ENCODE measurements around the gene SPAG7. TPM values are rescaled to one million over a fixed set of nuclear protein-coding genes. Genes with fewer than 3 reads are reported as not detected.

Gene SPAG7
- total RNA-seq = 64.8 TPM
- long read RNA-seq, transcript SPAG7-201 (7 exons, 1,058 nt) = major isoform, 40 of 47 reads
- long read RNA-seq, partial matches to known transcripts = 0 of 47 reads
- long read RNA-seq, other reads (novel, unspliced or antisense) = 5 of 47 reads

GRCh38 chr17:4967539-4968485, at the start of gene SPAG7:
SPAG7 (minus strand) TSS chr17:4967817; CDS start chr17:4967804, 13 bp downstream.
- intact Hi-C loops (cut with DNase I) = no loop called here
- H3K4me1 ChIP-seq = peaks cover 25% of the 10 kb centered on the region
- peak; percentile 96 for DNase-seq
- TF ChIP-seq, protein P1, sequence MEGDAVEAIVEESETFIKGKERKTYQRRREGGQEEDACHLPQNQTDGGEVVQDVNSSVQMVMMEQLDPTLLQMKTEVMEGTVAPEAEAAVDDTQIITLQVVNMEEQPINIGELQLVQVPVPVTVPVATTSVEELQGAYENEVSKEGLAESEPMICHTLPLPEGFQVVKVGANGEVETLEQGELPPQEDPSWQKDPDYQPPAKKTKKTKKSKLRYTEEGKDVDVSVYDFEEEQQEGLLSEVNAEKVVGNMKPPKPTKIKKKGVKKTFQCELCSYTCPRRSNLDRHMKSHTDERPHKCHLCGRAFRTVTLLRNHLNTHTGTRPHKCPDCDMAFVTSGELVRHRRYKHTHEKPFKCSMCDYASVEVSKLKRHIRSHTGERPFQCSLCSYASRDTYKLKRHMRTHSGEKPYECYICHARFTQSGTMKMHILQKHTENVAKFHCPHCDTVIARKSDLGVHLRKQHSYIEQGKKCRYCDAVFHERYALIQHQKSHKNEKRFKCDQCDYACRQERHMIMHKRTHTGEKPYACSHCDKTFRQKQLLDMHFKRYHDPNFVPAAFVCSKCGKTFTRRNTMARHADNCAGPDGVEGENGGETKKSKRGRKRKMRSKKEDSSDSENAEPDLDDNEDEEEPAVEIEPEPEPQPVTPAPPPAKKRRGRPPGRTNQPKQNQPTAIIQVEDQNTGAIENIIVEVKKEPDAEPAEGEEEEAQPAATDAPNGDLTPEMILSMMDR (IDR thresholded peaks at IDR 0.05) = no peak
- H3K27me3 ChIP-seq = no peaks in the 10 kb centered on the region
- H3K4me3 ChIP-seq = peak within 1 kb of the TSS; percentile 71
- no peaks in the 10 kb centered on the region for H3K9me3 ChIP-seq
- H3K27ac ChIP-seq = peak within 1 kb of the TSS; percentile 96
- H3K36me3 ChIP-seq = peaks cover 23% of the 10 kb centered on the region
- ATAC-seq = peak; percentile 87

DNA sequence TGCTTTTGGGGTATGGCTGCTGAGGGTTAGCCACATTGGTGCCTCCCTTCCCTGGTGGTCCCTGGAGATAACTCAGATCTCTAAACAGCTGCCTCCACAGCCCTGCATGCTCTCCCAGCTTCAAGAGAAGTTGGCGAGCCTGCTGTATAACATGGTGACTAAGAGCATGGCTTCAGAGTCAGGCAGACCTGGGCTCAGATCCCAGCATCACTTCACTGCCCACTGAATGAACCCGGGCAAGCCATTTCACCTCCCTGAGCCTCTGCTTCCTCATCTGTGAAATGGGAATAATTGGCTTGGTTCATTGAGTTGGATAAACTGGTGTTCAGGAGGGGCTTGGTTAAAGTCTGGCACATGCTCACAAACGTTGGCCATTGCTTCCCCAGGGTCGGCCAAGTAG, 46.7 kb upstream of the SPAG7 start:
- no peaks in the 10 kb centered on the region for H3K4me1 ChIP-seq
- intact Hi-C loops (cut with DNase I) = no loop called here
- no peaks in the 10 kb centered on the region for H3K9me3 ChIP-seq
- H3K4me3 ChIP-seq = no peak overlapping the region
- TF ChIP-seq, protein P1 (IDR thresholded peaks at IDR 0.05) = no peak
- DNase-seq = no peak
- ATAC-seq = no peak
- H3K36me3 ChIP-seq = peaks cover 92% of the 10 kb centered on the region
- H3K27ac ChIP-seq = no peak overlapping the region
- H3K27me3 ChIP-seq = no peaks in the 10 kb centered on the region

DNA sequence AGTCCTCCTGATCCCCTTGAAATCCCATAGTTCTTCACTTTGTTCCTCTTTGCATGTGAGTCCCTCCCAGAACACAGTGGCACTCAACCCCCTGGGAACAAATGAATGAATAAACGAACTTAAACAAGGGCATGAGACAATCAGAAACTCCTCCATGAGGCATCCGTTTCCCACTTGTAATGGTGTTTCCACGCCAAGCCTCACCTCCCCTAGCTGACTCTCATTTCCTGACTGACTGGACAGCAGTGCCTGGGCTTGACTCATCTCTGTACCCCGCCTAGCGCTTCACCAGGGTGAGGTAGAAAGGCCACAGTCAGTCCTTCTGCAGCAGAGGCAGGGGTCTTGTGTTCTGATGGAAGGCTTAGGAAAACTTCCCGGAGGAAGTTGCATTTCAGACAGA, 44.3 kb upstream of the SPAG7 start:
- peaks cover 95% of the 10 kb centered on the region for H3K36me3 ChIP-seq
- H3K4me3 ChIP-seq = no peak overlapping the region
- intact Hi-C loops (cut with DNase I) = no loop called here
- no peak for DNase-seq
- TF ChIP-seq, protein P1 (IDR thresholded peaks at IDR 0.05) = no peak
- no peak for ATAC-seq
- H3K27me3 ChIP-seq = no peaks in the 10 kb centered on the region
- no peaks in the 10 kb centered on the region for H3K9me3 ChIP-seq
- no peak overlapping the region for H3K27ac ChIP-seq
- no peaks in the 10 kb centered on the region for H3K4me1 ChIP-seq

DNA sequence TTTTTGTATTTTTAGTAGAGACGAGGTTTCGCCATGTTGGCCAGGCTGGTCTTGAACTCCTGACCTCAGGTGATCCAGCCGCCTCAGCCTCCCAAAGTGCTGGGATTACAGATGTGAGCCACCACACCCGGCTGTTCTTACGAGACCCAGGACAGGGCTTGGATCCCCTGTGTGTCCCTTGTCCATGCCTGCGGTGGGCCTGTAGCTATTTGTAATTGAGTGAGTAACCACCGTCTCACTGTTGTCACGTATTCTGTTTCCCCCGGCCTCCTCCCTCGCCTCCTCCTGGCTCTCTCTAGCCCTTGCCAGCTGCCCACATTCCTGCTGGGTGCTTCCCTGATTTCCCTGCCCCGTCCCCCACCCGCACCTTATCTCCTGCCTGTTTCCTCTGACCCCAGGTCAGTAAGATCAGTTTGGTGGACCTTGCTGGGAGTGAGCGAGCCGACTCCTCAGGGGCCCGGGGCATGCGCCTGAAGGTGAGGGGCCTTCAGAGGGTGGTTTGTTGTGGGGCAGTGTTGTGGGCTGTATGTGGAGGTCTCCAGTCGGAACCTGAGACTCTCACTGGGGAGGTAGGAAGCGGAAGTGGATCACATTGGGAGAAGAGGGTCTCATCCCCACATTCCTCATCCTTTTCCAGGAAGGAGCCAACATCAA, 35.7 kb upstream of the SPAG7 start:
- Histone ChIP-seq H3K4me3 (no peak overlapping the region), H3K4me1 (peaks cover 17% of the 10 kb centered on the region), H3K27ac (no peak overlapping the region), H3K27me3 (no peaks in the 10 kb centered on the region), H3K36me3 (peaks cover 78% of the 10 kb centered on the region), H3K9me3 (no peaks in the 10 kb centered on the region)
- TF ChIP-seq, protein P1 (IDR thresholded peaks at IDR 0.05) = no peak
- intact Hi-C loops (cut with DNase I) = no loop called here
- ATAC-seq (no peak), DNase-seq (no peak)

DNA sequence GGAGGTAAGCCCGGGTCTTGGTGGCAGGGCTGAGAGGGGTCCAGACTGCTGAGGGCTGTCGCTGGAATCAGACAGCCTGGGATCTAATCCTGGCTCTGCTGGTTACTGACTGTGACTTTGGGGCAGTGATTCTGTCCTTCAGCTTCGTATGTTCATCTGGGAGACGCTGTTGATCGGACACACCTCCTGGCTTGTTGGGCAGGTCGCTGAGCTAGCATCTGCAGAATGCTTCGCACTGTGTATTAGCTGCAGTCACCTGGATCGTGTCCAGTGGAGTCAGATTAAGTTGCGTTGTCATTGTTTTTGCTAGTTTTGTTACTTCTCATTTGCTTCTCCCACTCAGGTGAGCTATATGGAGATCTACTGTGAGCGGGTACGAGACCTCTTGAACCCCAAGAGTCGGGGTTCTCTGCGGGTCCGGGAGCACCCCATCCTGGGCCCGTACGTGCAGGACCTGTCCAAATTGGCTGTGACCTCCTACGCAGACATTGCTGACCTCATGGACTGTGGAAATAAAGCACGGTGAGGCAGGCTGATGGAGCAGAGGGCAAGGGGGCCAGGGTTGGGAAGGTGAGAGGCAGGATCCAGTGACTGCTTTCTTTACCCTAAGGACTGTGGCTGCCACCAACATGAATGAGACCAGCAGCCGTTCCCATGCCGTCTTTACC, 34.6 kb upstream of the SPAG7 start:
- ATAC-seq = no peak
- H3K9me3 ChIP-seq = no peaks in the 10 kb centered on the region
- intact Hi-C loops (cut with DNase I) = no loop called here

More for the DNA sequence above, 34.6 kb upstream of the SPAG7 start:
- H3K4me3 ChIP-seq = no peak overlapping the region
- TF ChIP-seq, protein P1 (IDR thresholded peaks at IDR 0.05) = no peak
- H3K4me1 ChIP-seq = peaks cover 18% of the 10 kb centered on the region
- H3K27me3 ChIP-seq = no peaks in the 10 kb centered on the region
- peaks cover 67% of the 10 kb centered on the region for H3K36me3 ChIP-seq
- DNase-seq = no peak
- no peak overlapping the region for H3K27ac ChIP-seq
